GM12872 (cell line): ENCODE measurements around the gene TMEM138.

Source experiments
- CTCF ChIP-seq: IDR thresholded peaks from 3 replicates; pipeline ENCODE4 v1.5.1; 2011; ENCODE audit warnings: low read depth, mild to moderate bottlenecking, low read length, moderate library complexity; ENCODE audit not compliant: insufficient read depth

Gene TMEM138

GRCh38 chr11:61361741-61362541 is at the start of gene TMEM138, which contains the start of gene CYB561A3:
TMEM138 (plus strand) TSS chr11:61362374; CDS start chr11:61364391, 2,017 bp downstream.
CYB561A3 (minus strand) TSS chr11:61361882; CDS start chr11:61356713, 5,169 bp downstream.
- TF ChIP-seq CTCF: no peak

DNA sequence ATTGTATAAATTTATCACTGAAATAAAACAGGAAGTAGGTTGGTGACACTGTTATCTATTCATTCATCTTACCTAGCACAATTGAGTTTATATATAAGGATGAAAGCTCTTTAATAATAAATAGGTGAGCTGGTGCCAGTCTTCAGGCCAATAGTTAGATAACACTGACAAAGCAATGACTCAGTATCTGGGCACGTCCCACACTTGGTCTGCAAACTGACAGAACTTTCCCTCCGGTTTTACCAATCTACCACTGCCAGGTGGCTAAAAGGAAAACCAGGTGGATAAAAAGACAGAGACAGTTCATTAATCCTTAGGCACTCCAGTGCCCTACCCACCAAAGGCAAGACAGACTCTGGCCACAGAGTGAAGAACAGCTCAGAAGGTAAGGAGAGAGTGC is 46.9 kb upstream of the TMEM138 start:
- no peak for TF ChIP-seq CTCF

- TF ChIP-seq CTCF: no peak
Observed at GRCh38 chr11:61325649-61326414, 36.3 kb upstream of the TMEM138 start.

DNA sequence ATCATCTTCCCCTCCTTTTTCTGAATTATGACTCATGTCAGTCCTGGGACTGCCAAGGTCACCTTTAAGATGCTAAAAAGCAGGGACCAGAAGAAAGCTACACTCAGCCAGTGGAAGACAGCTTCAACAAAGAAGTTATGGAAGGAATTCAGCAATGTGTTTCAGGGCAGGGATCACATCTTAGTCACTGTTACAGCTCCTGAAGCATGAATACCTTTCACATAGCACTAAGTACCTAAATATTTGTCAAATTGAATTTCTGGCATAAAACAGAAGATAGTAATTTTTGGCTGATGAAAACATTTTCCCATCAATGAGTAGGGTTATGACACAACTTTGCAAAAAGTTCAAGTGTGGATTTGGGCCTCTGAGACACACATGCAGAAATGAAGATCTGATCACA is 34.5 kb upstream of the TMEM138 start:
- TF ChIP-seq CTCF: no peak

DNA sequence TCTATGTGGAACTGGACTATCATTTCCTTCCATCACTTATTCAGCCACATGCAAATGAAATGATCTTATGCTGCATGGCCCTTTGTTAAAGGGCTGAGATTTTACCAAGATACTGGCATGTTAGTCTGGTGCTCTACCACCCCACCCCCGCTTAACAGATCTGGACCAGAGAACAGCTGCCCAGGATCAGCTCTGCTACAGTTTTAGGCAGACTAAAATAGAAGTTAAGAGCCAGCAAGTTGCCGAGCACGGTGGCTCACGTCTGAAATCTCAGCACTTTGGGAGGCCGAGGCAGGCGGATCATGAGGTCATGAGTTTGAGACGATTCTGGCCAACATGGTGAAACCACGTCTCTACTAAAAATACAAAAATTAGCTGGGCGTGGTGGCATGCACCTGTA is 33.8 kb upstream of the TMEM138 start:
- TF ChIP-seq CTCF: no peak

GRCh38 chr11:61329871-61330270 is 32.3 kb upstream of the TMEM138 start:
- TF ChIP-seq CTCF: no peak

GRCh38 chr11:61331651-61332050 is 30.5 kb upstream of the TMEM138 start:
- TF ChIP-seq CTCF: no peak
